Ishikawa (cell line): ENCODE results near the gene SLC24A3.

Experiments
- CEBPB ChIP-seq: IDR thresholded peaks from 2 replicates; pipeline ENCODE4 v1.6.1; 2012
- CREB1 ChIP-seq: IDR thresholded peaks from 2 replicates; pipeline ENCODE4 v1.6.1; 2012; ENCODE audit warnings: low read depth
- EGR1 ChIP-seq: IDR thresholded peaks from 2 replicates; pipeline ENCODE4 v1.6.1; 2012
- EP300 ChIP-seq: IDR thresholded peaks from 2 replicates; pipeline ENCODE4 v1.6.1; 2012; ENCODE audit warnings: borderline replicate concordance
- FOXM1 ChIP-seq: IDR thresholded peaks from 2 replicates; pipeline ENCODE4 v1.6.1; 2012; ENCODE audit warnings: low read depth, borderline replicate concordance
- NFIC ChIP-seq: IDR thresholded peaks from 2 replicates; pipeline ENCODE4 v1.6.1; 2012
- RAD21 ChIP-seq: IDR thresholded peaks from 2 replicates; pipeline ENCODE4 v1.6.1; 2012; ENCODE audit warnings: low read depth
- TAF1 ChIP-seq: IDR thresholded peaks from 2 replicates; pipeline ENCODE4 v1.6.1; 2012; ENCODE audit warnings: low read depth, mild to moderate bottlenecking
- TCF12 ChIP-seq: IDR thresholded peaks from 2 replicates; pipeline ENCODE4 v1.6.1; 2012; ENCODE audit warnings: low read depth
- TEAD4 ChIP-seq: IDR thresholded peaks from 2 replicates; pipeline ENCODE4 v1.6.1; 2012
- USF1 ChIP-seq: IDR thresholded peaks from 2 replicates; pipeline ENCODE4 v1.6.1; 2012
- YY1 ChIP-seq: IDR thresholded peaks from 2 replicates; pipeline ENCODE4 v1.6.1; 2012; ENCODE audit warnings: low read depth
- ZBTB7A ChIP-seq: IDR thresholded peaks from 2 replicates; pipeline ENCODE4 v1.6.1; 2012; ENCODE audit warnings: low read depth
- TF ChIP-seq, protein P1 (sequence below): IDR thresholded peaks from 2 replicates; pipeline ENCODE4 v1.6.1; 2012; ENCODE audit warnings: low read depth, mild to moderate bottlenecking
- TF ChIP-seq, protein P2 (sequence below): IDR thresholded peaks from 2 replicates; pipeline ENCODE4 v1.6.1; 2012

Gene SLC24A3

DNA sequence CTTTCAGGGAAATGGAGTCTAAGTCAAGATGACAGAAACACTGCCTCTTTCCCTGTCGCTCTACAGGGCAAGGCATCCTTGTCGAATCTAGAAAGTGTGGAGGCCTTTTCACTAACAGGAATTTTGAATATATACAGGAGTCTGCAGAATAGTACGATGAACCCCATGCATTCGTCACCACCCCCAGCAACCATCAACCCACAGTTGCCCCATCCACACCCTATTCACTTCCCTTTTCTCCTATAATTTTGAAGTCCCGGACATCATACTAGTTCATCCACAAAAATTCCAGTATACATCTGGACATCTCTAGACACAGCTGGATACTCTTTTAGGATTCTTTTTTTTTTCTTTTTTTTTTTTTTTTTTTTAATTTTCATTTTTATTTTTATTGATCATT, 464.9 kb downstream of the SLC24A3 start:
- TF ChIP-seq TEAD4 (no peak), YY1 (no peak), NFIC (no peak), EP300 (no peak), EGR1 (no peak), ZBTB7A (no peak), TAF1 (no peak), CEBPB (no peak), TCF12 (no peak)
- TF ChIP-seq, protein P1, sequence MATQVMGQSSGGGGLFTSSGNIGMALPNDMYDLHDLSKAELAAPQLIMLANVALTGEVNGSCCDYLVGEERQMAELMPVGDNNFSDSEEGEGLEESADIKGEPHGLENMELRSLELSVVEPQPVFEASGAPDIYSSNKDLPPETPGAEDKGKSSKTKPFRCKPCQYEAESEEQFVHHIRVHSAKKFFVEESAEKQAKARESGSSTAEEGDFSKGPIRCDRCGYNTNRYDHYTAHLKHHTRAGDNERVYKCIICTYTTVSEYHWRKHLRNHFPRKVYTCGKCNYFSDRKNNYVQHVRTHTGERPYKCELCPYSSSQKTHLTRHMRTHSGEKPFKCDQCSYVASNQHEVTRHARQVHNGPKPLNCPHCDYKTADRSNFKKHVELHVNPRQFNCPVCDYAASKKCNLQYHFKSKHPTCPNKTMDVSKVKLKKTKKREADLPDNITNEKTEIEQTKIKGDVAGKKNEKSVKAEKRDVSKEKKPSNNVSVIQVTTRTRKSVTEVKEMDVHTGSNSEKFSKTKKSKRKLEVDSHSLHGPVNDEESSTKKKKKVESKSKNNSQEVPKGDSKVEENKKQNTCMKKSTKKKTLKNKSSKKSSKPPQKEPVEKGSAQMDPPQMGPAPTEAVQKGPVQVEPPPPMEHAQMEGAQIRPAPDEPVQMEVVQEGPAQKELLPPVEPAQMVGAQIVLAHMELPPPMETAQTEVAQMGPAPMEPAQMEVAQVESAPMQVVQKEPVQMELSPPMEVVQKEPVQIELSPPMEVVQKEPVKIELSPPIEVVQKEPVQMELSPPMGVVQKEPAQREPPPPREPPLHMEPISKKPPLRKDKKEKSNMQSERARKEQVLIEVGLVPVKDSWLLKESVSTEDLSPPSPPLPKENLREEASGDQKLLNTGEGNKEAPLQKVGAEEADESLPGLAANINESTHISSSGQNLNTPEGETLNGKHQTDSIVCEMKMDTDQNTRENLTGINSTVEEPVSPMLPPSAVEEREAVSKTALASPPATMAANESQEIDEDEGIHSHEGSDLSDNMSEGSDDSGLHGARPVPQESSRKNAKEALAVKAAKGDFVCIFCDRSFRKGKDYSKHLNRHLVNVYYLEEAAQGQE: no peak
- TF ChIP-seq, protein P2, sequence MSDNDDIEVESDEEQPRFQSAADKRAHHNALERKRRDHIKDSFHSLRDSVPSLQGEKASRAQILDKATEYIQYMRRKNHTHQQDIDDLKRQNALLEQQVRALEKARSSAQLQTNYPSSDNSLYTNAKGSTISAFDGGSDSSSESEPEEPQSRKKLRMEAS: no peak

GRCh38 chr20:19679900-19680495, 467.6 kb downstream of the SLC24A3 start:
- TF ChIP-seq YY1 (no peak), TEAD4 (no peak), FOXM1 (no peak), EGR1 (no peak), CREB1 (no peak), ZBTB7A (no peak), CEBPB (no peak), EP300 (no peak), NFIC (no peak), RAD21 (no peak), USF1 (no peak)
- TF ChIP-seq, protein P1: no peak

DNA sequence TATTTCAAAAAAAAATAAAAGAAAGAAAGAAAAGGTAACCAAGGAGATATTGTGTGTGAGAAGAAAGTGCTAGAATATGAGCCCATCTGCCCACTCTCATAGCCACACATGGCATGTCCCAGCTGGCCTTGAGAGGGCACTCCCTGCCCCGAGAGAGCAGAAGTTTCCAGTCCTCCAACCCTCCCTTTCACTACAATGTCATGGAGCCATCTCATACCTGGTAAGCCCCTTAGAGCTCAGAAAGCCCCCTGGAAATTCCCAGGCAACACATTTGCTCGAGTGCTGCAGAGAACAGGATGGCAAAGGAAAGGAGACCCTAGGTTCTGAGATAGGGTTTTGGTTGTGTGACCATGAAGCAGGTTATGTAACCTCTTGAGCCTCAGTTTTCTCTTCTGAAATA, 469.8 kb downstream of the SLC24A3 start:
- TF ChIP-seq, protein P1: no peak
- TF ChIP-seq NFIC (no peak), TAF1 (no peak)

DNA sequence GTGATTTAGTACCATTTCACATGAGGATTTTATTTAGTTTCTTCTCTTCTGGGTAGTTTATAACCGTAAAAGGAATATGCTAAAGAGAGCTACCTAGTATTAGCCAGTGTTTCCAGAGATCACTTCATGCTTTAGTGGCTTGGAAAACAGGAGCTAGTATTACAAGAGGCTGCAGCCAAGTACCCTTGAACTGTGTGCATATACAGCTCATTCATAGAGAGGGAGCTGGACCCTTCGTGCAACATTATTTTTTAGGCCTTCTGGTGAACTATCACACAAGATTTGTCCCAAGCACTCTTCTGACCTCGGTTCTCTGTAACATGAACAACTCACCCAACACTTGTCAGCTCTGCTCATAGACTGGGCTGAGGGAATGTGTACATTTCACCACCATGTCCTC, 470.7 kb downstream of the SLC24A3 start:
- TF ChIP-seq, protein P2: no peak
- no peak for TF ChIP-seq RAD21
- TF ChIP-seq FOXM1: no peak
- no peak for TF ChIP-seq TEAD4
- no peak for TF ChIP-seq CEBPB
- TF ChIP-seq EP300: no peak
- no peak for TF ChIP-seq ZBTB7A
- no peak for TF ChIP-seq TCF12
- TF ChIP-seq, protein P1: no peak
- TF ChIP-seq NFIC: no peak
- TF ChIP-seq USF1: no peak
- TF ChIP-seq TAF1: no peak
- TF ChIP-seq CREB1: no peak
- no peak for TF ChIP-seq EGR1
